Inferior parietal cortex (tissue), 1 donor: ENCODE measurements around the gene ATP8A2.

ENCODE experiments used
- DNase-seq: peaks from one replicate; pipeline ENCODE4 v3.0.0-alpha.2; 2016; ENCODE audit errors: extremely low spot score

Gene ATP8A2

DNA sequence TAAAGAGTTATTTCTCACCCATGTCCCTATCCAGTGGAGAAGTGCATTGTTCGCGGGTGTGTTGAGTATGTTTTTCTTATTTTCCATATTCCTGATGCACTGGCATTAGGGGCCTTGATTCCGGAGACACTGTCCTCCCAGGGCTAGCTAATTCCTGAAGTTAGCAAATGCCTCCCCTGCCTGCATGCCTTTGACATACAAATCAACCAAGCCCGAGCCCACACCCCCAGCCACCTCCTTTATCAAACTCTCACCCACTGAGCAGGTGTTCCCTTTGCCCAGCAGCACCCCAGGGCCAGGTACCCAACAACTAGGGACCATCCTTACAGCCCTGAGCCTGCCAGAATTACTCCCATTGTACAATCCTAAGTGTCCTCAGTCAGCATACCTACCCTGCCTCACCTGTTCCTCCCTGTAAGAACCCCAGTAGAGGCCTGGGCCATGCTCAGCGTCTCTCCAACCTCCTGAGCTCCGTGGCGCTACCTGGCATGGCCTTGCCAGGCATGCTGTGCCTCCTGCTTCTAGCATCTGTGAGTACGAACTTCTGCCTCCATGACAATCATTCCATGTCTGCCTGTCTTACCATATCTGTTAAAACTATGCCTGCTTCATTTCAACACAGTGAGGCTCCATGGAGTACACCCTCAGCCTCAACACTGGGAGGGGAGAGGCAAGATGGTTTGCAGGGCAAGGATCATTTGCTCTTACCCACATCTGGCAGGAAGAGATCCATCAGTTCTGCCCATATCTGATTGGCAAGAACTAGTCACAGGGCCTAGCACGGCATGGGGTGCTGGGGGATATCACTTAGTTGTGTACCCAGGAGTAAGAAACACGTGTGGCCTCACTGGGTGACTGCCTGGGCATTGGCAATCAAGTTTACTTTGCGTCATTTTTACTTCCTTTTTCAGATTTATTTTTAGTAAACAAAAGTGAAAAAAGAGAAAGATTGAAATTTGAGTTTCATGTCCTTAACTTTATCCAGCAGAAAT, 476.2 kb downstream of the ATP8A2 start:
- no peak for DNase-seq

DNA sequence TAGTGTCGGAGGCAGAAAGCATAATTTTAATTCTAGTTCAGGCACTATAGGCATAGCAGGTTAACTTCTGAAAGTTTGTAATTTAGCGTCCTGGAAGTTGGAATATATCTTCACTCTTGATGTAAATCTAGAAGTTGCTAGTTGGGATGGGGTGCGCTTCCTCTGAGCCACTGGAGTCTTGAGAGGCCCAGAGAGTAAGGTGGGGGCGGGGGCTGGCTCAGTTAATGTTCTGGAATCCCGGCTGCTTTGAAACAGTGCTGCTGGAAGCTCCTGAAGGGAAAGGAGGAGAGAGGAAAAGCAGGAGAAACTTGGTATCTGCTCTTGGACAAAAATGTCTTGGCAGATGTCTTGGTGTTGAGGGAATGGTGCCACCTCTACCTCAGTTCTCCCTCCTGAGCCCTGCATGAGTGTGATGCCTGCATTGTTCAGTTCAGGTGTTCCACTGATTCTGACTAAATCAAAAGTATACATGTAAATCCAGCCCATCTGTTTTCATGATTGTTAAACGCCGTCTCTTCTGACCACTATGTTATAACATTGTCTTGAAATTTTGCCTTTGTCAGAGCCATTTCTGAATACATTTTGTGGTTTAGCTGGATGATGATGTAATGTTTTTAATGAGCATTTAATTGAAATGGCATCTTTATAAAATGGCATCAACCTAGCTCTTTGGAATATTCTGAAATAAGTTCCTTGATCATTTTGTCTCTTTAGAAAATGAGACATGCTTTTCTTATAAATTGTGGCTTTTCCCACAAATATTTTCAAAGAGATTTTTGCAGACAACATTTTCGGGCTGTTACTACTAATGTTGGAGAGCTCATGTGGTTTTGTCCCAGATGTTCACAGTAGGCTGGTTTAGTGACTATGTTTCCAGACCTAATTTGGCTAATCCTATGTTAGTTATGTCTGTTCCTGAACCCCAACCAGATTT, 477.3 kb downstream of the ATP8A2 start:
- no peak for DNase-seq

DNA sequence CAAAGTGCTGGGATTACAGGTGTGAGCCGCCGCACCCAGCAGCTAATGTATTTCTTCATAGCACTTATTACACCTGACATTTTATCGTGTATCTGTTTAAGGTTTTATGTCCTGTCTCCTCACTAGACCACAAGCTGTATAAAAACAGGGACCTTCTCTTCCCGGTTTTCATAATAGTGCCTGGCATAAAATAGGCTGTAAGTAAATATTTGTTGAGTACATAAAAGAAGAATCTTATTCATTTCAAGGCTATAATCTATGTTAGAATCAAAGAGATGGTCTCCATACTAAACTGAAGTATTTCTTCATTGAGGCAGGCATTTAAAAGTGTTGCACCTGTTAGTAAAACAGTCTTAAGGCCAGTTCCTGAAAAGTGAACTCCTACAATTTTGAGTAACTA, 486.1 kb downstream of the ATP8A2 start:
- no peak for DNase-seq

DNA sequence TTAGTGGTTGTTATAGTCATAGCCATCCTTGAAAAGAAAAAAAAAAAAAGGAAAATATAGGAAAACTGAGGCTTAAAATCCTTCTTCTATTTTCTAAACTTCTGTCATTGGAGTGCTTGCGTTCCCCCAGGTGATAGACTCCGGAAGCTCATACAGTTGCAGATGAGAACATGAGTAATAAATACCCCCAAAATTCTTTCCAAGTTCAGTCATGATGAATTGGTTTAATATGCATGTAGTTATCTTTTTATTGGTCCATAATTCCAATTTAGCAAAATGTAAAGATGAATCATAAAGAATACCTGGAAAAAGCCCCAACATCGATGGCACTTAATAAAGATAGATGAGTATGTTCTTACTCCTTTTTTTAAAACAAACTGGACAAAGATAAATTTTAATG, 487.8 kb downstream of the ATP8A2 start:
- DNase-seq = no peak

DNA sequence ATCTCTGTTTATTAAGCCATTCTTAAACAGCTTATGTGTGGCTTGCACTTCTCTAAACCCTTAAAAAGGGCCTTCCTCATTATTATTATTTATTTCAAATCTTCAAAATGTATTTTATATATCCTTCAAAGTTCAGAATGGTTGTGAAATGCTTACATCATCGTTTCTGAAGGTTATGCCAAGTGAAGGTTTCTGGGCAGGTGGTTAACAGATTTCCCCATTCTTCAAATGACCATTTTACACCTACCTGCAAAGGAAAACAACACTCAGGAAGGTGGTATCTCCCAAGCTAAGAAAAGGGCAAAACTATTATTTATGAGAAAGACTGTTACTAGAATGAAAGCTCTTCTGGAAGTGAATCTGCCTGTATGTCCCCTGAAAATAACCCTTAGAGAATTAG, 488.5 kb downstream of the ATP8A2 start:
- no peak for DNase-seq

DNA sequence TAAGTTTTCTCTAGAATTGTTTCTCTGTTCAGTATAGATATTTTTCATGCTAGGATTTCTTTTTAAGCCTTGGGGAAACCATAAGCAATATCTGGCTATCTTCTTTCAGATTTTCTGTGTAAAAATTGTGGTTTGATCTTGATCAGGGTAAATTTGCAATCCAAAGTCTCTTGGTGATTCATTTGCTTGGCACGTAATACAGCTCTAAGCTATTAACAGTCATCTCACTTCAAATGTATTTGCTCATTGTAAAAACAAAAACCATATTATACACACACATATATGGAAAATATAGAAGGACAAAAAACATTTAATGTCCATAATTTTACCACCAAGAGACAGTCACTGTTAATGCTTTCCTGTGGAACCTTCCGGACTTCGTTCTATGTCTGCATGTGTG, 489.1 kb downstream of the ATP8A2 start:
- no peak for DNase-seq

DNA sequence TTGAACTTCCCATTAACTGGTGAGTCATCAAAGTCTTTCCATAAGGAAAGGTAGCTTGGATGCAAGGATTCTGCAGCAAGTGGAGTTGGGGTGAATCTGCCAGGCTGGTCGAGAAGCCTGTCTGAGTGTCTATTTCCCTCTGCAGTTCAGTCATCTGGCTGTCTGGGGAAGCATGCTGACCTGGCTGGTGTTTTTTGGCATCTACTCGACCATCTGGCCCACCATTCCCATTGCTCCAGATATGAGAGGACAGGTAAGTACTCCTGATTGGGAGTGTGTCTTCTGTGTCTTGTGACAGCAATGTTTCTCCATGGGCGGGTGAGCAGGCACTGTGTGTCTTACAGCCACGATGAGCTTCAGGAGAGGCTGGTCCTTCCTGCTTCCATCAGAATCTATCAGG, 490.4 kb downstream of the ATP8A2 start:
- DNase-seq = no peak

DNA sequence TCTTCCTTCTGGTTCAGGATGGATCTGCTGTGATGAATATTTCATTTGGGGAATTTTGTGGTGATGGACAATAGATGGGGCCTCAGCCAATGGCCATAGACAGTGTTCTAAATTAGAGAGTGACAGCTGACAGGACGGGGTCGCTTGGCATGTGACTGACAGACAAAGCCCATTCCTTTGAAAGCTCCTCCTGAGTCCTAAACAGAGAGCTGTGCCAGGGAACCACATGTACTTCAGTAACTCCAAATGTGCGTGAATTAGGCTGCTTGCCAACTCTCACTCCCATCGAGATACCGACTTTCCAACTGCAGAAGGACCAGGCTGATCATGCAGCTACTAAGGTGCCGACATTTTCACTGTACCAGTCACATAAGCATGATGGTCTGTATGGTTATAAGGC, 492.3 kb downstream of the ATP8A2 start:
- DNase-seq = no peak

DNA sequence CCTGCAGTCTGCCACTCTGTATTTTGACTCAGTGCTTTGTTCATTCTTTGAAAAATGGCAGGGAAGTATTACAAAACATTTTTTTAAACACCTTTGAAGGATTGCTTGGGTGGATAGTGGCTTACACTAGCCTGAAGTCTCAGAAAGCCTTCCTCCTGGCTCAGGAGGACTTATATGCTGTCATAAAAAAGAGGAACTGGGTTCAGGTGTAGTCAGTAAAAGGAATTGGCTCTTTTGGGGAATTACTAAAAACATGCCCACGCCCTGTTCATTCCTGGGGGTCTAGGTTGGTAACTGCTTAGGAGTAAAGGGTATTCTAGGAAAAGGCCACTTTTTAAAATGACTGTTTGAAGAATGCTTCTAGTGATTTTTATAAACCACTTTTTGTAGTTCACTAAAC, 493.2 kb downstream of the ATP8A2 start:
- DNase-seq = no peak

DNA sequence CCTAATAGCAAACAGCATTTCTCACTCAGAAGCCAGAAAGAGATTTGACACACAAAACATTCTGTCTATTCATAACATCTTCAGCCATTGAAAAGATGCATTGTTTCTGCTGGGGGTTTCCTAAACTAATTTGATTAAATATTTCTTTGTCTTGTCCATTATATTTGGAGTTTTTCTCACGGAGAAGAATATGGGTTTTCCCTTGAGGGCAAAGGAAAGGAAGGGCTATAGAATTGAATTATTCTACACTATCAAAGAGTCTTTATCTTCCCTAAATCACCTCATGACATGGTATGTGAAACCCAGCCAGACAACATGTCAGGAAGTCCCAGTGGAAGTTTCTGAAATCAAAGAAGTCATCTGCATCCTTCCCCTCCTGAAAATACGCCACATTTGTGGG, 493.6 kb downstream of the ATP8A2 start:
- no peak for DNase-seq

DNA sequence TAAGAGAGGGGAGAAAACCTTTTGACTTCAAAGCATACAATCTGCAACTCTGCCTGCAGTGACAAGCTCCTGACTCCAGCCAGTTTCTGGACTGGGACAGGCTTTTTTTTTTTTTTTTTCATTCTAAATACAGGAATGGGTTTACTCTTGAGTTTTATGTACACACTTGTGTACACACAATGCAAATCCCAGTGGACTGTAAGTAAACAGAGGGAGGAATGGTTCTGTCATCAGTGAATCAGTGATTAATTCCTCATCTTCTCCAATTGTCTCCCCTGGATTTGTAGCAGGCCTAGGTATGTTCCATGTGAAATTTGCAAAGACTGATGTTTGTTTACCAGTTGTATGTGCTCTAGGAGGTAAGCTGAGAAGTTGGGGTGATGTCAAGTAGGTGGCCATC, 495.3 kb downstream of the ATP8A2 start:
- DNase-seq = no peak

DNA sequence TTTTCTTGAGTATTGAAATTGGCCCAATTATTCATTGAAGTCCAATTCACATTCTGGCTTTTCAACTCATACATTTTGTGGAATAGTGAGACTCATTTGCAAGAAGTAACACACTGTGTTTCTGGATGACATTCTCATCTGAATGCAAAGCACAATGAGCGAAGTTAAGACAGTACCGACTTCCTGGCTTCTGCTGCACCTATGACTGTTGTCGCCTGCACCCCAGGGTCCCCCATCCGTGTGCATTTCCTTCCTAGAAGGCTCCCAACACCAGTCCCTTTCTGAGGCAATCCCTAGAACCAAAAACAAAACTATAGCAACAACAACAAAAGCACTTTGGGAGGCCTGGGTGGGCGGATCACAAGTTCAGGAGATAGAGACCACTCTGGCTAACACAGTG, 496.7 kb downstream of the ATP8A2 start:
- DNase-seq = no peak

DNA sequence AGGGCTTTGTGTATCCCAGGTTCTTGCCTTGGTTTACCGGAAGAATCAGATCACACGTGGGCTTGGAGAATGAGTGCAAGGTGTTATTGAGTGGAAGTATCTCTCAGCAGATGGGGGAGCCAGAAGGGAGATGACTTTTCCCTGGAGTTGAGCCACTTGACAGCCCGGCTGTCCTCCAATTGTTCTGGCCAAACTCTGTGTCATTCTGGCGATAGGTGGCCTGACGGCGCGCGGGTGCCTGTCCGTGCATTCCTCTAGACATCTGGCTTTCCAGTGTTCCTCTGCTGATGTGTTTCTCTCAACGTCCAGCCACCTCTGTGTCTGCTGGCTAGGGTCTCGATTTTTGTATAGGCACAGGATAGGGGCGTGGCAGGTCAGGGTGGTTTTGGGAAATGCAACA, 498.2 kb downstream of the ATP8A2 start:
- no peak for DNase-seq

DNA sequence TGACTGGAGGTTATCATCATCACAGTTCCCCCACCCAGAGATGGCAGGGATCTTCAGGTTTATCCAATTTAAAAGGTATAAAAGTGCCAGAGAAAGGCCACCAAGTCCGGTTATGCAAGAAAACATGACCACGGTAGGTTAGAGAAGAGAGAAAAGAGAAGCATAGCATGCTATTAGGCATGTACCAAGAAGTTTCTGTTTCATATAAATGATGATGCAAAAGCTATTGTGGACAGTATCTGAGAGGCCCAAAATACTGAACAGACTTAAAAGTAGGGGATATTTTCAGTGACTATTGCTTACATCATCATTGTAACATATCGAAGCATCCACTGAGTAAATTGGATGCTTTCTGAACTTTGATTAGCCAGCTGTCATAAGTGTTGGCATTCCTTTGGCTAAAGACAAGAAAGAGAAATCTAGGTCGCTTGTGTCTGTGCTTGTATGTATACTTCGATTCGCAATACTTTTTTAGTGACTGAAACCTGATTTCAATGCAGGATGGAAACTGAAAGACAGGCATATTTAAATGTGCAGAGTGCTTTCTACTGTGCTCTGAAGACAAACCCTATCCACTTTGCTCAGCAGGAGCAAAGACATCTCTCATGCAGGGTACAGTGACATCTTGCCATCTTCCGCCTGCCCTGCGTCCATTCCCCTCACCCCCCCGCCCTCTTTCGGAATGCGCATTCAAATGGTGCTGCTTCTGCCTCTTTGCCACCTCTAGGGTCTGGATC, 499.8 kb downstream of the ATP8A2 start:
- DNase-seq = no peak

DNA sequence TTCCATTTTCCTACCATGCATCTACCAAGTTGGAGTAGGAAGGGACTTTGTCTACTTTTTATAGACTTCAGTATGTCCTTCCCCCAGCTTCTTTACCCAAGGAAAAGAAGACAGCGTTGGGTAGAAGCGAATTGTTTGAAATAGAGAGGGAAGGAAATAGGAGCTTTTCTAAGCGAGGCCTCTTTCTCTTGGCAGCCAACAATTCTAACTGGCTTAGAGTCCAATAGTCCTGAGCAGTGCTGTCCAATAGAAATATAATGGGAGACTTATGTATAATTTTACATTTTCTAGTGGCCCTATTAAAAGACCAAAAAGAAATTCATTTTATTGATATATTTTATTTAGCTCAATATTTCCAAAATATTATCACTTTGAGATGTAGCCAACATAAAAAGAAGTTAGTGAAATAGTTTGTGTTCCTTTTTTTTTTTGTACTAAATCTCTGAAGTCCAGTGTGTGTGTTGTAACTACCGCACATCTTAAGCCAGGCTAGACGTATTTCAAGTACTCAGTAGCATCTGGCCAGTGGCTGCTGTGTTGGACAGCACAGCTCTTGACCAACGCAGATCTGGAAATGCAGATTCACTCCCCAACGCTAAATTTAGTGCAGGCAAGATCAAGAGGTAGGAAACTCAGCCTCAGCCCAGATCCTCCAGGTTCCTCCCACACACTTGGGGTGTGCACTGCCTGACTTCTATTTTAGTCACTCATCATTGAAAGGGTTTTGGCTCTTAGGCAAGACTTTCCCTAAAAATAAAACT, 500.9 kb downstream of the ATP8A2 start:
- no peak for DNase-seq

DNA sequence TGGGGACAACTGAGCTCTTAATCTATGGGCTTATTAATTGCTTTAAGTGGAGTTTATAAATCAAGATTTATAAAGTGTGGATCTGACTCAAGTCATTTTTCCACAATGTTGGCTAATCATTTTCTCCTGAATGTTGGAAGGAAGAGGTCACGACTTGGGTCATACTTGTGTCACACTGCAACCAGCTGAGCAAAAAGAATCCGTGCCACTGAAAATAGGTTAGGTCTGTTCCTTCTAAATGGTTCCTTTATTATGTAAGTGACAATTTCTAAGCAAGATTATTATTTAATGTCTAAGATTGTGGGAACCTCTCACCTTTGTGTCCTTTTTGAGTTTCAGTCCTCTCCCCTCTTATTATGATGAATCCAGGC, 501.5 kb downstream of the ATP8A2 start:
- no peak for DNase-seq

DNA sequence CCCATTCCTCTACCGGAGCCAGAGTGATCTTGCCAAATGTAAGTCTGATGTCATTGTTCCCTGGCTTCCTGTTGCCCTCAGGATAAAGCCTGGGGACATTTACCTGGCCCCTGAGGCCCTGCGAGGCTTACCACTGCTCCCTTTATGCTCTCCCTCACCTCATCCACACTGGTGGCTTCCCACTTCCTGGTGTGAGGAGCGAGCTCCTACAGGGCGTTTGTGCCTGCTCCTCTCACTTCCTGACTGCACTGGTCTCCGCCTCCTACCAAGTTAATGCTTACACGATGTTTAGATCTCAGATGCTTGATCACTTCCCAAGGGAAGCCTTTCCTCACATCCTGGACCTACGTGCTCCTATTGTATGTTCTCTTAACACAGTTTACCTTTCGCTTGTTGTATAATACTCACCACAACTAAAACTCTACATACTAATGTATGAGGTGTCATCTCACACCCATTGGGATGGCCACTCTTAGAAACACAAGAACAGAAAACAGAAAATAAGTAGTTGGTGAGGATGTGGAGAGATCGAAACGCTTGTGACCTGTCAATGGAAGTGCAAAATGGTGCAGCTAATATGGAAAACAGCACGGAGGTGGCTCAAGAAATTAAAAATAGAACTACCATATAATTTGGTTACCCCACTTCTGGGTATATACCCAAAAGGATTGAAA, 502.4 kb downstream of the ATP8A2 start:
- DNase-seq = no peak

DNA sequence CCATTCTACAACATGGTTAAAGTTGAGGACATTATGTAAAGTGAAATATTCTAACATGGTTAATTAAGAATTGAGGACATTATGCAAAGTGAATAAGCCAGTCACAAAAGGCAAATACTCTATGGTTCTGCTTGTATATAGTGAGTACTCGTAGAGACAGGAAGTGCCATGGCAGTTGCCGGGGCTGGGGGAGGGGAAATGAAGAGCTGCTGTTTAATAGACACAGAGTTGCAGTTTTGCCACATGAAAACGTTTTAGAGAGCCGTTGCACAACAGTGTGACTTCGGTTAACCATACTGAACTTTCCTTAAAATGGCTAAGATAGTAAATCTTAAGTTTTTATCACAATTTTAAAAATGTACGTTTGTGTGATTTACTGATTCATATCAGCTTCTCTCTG, 503.1 kb downstream of the ATP8A2 start:
- DNase-seq = no peak

DNA sequence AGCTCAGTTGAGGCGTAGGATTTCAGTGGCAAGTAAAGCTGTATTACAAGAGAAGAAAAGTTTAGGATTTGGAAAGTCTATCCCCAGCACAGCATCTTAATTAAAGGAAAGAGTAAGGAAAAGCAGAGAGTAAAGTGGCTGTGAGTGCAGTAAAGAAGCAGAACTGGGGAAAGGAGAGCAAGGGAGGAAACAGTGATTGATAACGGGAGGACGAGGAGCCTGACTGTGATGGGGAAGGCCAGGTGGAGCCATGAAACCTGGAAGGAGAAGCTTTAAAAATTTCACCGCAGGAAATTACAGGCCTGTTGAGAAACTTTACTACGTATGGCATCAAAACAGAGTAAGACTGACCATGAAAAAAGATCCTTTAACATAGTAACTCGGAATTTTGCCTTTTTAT, 504.5 kb downstream of the ATP8A2 start:
- no peak for DNase-seq

DNA sequence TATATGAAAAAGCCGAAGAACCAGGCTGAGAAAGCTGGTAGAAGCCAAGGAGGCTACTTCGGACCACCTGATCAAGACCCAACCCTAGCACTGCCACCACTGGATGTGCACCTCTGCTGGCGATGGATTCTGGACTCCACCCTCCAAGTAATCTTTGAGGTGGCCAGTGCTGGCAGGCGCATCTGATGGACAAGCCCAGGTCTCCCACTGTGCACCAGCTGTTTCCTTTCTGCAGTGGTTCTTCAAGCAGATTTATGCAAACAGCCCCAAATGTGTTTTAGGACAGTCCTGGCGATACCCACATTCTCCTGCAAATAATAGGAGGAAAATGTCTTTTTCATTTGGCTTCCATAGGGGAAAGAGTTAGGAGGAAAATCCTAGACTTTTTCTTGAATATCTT, 507.7 kb downstream of the ATP8A2 start:
- no peak for DNase-seq
